Measurements from ENCODE around the gene HOXB5. TPM values are rescaled to one million over a fixed set of nuclear protein-coding genes. Genes with fewer than 3 reads are reported as not detected.

Gene HOXB5
- polyA plus RNA-seq, 3 donors: 30.0 to 58.2 (median 39.7) TPM

- no peak for DNase-seq (ENCODE audit: extremely low read depth in 1 of 11, low read depth in 9 of 11, low spot score in 4 of 11)
These were observed 38.4 kb upstream of the HOXB5 start for GRCh38 chr17:48631693-48632578.

- DNase-seq (ENCODE audit: extremely low read depth in 1 of 11, low read depth in 9 of 11, low spot score in 4 of 11): no peak
These were observed 37.5 kb upstream of the HOXB5 start for GRCh38 chr17:48630925-48631692.

- no peak for DNase-seq (ENCODE audit: extremely low read depth in 1 of 11, low read depth in 9 of 11, low spot score in 4 of 11)
These were observed 36.7 kb upstream of the HOXB5 start for GRCh38 chr17:48630009-48630924.

- DNase-seq (ENCODE audit: extremely low read depth in 1 of 11, low read depth in 9 of 11, low spot score in 4 of 11): no peak
These were observed 35.8 kb upstream of the HOXB5 start for GRCh38 chr17:48629411-48629759.

GRCh38 chr17:48628649-48629410 lies 35.3 kb upstream of the HOXB5 start:
- no peak for DNase-seq (ENCODE audit: extremely low read depth in 1 of 11, low read depth in 9 of 11, low spot score in 4 of 11)

GRCh38 chr17:48627623-48628521 lies 34.3 kb upstream of the HOXB5 start:
- DNase-seq (ENCODE audit: extremely low read depth in 1 of 11, low read depth in 9 of 11, low spot score in 4 of 11): no peak

GRCh38 chr17:48627118-48627597 lies 33.6 kb upstream of the HOXB5 start:
- DNase-seq (ENCODE audit: extremely low read depth in 1 of 11, low read depth in 9 of 11, low spot score in 4 of 11): no peak

- peak in 1 of 11 donors; percentile 87 for DNase-seq (ENCODE audit: extremely low read depth in 1 of 11, low read depth in 9 of 11, low spot score in 4 of 11)
These were observed 32.9 kb upstream of the HOXB5 start, which contains the start of gene HOXB9 for GRCh38 chr17:48626245-48627117. Gene HOXB9 (minus strand): TSS chr17:48626358. CDS start chr17:48626269, 89 bp downstream.

GRCh38 chr17:48625495-48626244 lies 32.1 kb upstream of the HOXB5 start:
- DNase-seq (ENCODE audit: extremely low read depth in 1 of 11, low read depth in 9 of 11, low spot score in 4 of 11): no peak

GRCh38 chr17:48624544-48625494 lies 31.2 kb upstream of the HOXB5 start:
- DNase-seq (ENCODE audit: extremely low read depth in 1 of 11, low read depth in 9 of 11, low spot score in 4 of 11): peak in 1 of 11 donors; percentile 11

- DNase-seq (ENCODE audit: extremely low read depth in 1 of 11, low read depth in 9 of 11, low spot score in 4 of 11): no peak
These were observed 30.5 kb upstream of the HOXB5 start for GRCh38 chr17:48624118-48624517.

GRCh38 chr17:48623583-48623982 lies 30.0 kb upstream of the HOXB5 start:
- no peak for DNase-seq (ENCODE audit: extremely low read depth in 1 of 11, low read depth in 9 of 11, low spot score in 4 of 11)

- DNase-seq (ENCODE audit: extremely low read depth in 1 of 11, low read depth in 9 of 11, low spot score in 4 of 11): no peak
These were observed 29.3 kb upstream of the HOXB5 start for GRCh38 chr17:48622857-48623256.
